ENCODE measurements around the gene NDEL1. TPM values are rescaled to one million over a fixed set of nuclear protein-coding genes. Genes with fewer than 3 reads are reported as not detected.

The NDEL1 gene
- total and polyA plus RNA-seq, 4 donors, result 15.3 to 52.3 (median 35.4) TPM

DNA sequence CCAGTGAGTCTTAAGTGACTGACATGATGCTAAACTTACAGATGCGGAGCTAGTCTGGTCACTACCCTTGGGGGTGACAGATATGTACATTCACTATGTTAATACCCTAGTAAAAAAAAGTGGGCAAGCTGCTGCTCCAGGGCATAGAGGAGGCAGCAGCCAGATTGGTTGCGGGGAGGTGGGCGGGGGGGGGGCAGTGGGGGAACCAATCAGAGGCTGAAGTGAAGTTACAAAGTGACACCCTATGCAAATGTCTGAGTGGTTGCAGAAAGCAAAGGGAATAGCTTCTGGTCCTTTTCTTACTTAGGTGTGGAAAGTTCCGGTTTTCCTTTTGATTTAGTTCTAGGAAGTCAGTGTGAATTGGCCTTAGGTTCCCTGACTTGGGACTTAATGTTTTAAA is 12.1 kb downstream of the NDEL1 start:
- Histone ChIP-seq H3K9me3 (ENCODE audit: control insufficient read depth in 4 of 4, low read length in 3 of 4) (no peaks in the 10 kb centered on the region), H3K4me1 (ENCODE audit: control insufficient read depth in 4 of 4, insufficient read depth in 4 of 4, low read length in 3 of 4) (peaks cover 9 to 31% (median 29%) of the 10 kb centered on the region in 4 donors), H3K27ac (ENCODE audit: low read depth in 1 of 2, low read length in 2 of 2) (no peak overlapping the region), H3K36me3 (ENCODE audit: control insufficient read depth in 4 of 4, insufficient read depth in 3 of 4, low read depth in 1 of 4, low read length in 3 of 4) (peaks cover 7 to 43% (median 22%) of the 10 kb centered on the region in 4 donors), H3K27me3 (ENCODE audit: control insufficient read depth in 4 of 4, insufficient read depth in 4 of 4, low read length in 3 of 4) (no peaks in the 10 kb centered on the region), H3K9ac (ENCODE audit: low read depth in 1 of 2, low read length in 2 of 2) (no peak overlapping the region), H3K4me3 (ENCODE audit: low read depth in 1 of 3, low read length in 3 of 3) (no peak overlapping the region)
- TF ChIP-seq, protein P1, sequence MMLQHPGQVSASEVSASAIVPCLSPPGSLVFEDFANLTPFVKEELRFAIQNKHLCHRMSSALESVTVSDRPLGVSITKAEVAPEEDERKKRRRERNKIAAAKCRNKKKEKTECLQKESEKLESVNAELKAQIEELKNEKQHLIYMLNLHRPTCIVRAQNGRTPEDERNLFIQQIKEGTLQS (IDR thresholded peaks at IDR 0.05), result no peak
- TF ChIP-seq, protein P2, sequence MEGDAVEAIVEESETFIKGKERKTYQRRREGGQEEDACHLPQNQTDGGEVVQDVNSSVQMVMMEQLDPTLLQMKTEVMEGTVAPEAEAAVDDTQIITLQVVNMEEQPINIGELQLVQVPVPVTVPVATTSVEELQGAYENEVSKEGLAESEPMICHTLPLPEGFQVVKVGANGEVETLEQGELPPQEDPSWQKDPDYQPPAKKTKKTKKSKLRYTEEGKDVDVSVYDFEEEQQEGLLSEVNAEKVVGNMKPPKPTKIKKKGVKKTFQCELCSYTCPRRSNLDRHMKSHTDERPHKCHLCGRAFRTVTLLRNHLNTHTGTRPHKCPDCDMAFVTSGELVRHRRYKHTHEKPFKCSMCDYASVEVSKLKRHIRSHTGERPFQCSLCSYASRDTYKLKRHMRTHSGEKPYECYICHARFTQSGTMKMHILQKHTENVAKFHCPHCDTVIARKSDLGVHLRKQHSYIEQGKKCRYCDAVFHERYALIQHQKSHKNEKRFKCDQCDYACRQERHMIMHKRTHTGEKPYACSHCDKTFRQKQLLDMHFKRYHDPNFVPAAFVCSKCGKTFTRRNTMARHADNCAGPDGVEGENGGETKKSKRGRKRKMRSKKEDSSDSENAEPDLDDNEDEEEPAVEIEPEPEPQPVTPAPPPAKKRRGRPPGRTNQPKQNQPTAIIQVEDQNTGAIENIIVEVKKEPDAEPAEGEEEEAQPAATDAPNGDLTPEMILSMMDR (IDR thresholded peaks at IDR 0.05; ENCODE audit: low read depth, low read length, missing input control), result no peak
- no peak for TF ChIP-seq RXRA (IDR thresholded peaks at IDR 0.05)
- TF ChIP-seq HNF4G (IDR thresholded peaks at IDR 0.05), result no peak
- TF ChIP-seq FOXA1 (IDR thresholded peaks at IDR 0.05), result no peak
- TF ChIP-seq RAD21 (IDR thresholded peaks at IDR 0.05), result no peak
- TF ChIP-seq SP1 (IDR thresholded peaks at IDR 0.05), result no peak
- no peak for TF ChIP-seq NR2F2 (IDR thresholded peaks at IDR 0.05)
- TF ChIP-seq YY1 (IDR thresholded peaks at IDR 0.05), result no peak
- TF ChIP-seq TAF1 (conservative IDR thresholded peaks at IDR 0.05), result no peak
- TF ChIP-seq EGR1 (IDR thresholded peaks at IDR 0.05; ENCODE audit: low read depth in 2 of 2), result no peak
- no peak for TF ChIP-seq JUND (IDR thresholded peaks at IDR 0.05)
- TF ChIP-seq, protein P3, sequence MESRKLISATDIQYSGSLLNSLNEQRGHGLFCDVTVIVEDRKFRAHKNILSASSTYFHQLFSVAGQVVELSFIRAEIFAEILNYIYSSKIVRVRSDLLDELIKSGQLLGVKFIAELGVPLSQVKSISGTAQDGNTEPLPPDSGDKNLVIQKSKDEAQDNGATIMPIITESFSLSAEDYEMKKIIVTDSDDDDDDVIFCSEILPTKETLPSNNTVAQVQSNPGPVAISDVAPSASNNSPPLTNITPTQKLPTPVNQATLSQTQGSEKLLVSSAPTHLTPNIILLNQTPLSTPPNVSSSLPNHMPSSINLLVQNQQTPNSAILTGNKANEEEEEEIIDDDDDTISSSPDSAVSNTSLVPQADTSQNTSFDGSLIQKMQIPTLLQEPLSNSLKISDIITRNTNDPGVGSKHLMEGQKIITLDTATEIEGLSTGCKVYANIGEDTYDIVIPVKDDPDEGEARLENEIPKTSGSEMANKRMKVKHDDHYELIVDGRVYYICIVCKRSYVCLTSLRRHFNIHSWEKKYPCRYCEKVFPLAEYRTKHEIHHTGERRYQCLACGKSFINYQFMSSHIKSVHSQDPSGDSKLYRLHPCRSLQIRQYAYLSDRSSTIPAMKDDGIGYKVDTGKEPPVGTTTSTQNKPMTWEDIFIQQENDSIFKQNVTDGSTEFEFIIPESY (IDR thresholded peaks at IDR 0.05), result no peak
- no peak for TF ChIP-seq GABPA (IDR thresholded peaks at IDR 0.05 in 1 of 2, conservative IDR thresholded peaks at IDR 0.05 in 1 of 2)
- TF ChIP-seq, protein P4, sequence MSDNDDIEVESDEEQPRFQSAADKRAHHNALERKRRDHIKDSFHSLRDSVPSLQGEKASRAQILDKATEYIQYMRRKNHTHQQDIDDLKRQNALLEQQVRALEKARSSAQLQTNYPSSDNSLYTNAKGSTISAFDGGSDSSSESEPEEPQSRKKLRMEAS (IDR thresholded peaks at IDR 0.05), result no peak
- WGBS, result 76% methylated on average over 4 of the region's 4 CpGs
- DNase-seq (ENCODE audit: low spot score), result no peak

DNA sequence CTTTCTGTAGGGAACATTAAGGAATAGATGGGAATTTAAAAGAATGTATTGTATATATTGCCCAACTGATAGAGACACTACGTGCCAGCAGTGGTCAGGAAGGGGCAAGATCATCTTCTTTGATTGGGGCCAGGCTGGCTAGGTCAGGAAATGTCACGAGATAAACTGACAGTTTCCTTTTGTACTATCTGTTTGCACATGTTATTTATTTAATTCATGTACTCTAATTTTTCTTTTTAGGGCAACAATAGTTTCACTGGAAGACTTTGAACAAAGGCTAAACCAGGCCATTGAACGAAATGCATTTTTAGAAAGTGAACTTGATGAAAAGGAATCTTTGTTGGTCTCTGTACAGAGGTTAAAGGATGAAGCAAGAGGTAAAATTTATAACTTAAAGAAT is 12.6 kb downstream of the NDEL1 start:
- no peak overlapping the region for H3K4me3 ChIP-seq (ENCODE audit: low read depth in 1 of 3, low read length in 3 of 3)
- no peaks in the 10 kb centered on the region for H3K27me3 ChIP-seq (ENCODE audit: control insufficient read depth in 4 of 4, insufficient read depth in 4 of 4, low read length in 3 of 4)
- H3K9me3 ChIP-seq (ENCODE audit: control insufficient read depth in 4 of 4, low read length in 3 of 4), result no peaks in the 10 kb centered on the region
- H3K9ac ChIP-seq (ENCODE audit: low read depth in 1 of 2, low read length in 2 of 2), result no peak overlapping the region
- WGBS, result 26% methylated on average over 3 of the region's 3 CpGs
- DNase-seq (ENCODE audit: low spot score), result no peak
- TF ChIP-seq TAF1 (conservative IDR thresholded peaks at IDR 0.05) (no peak), RAD21 (IDR thresholded peaks at IDR 0.05) (no peak), RXRA (IDR thresholded peaks at IDR 0.05) (no peak), HNF4A (conservative IDR thresholded peaks at IDR 0.05) (no peak), GABPA (IDR thresholded peaks at IDR 0.05 in 1 of 2, conservative IDR thresholded peaks at IDR 0.05 in 1 of 2) (no peak), NR2F2 (IDR thresholded peaks at IDR 0.05) (peak; percentile 39)
- TF ChIP-seq, protein P2 (IDR thresholded peaks at IDR 0.05; ENCODE audit: low read depth, low read length, missing input control), result no peak
- peaks cover 7 to 46% (median 22%) of the 10 kb centered on the region in 4 donors for H3K36me3 ChIP-seq (ENCODE audit: control insufficient read depth in 4 of 4, insufficient read depth in 3 of 4, low read depth in 1 of 4, low read length in 3 of 4)
- H3K4me1 ChIP-seq (ENCODE audit: control insufficient read depth in 4 of 4, insufficient read depth in 4 of 4, low read length in 3 of 4), result peaks cover 9 to 31% (median 28%) of the 10 kb centered on the region in 4 donors
- no peak overlapping the region for H3K27ac ChIP-seq (ENCODE audit: low read depth in 1 of 2, low read length in 2 of 2)
